ENCODE data around the gene SUN3.

SUN3 gene

DNA sequence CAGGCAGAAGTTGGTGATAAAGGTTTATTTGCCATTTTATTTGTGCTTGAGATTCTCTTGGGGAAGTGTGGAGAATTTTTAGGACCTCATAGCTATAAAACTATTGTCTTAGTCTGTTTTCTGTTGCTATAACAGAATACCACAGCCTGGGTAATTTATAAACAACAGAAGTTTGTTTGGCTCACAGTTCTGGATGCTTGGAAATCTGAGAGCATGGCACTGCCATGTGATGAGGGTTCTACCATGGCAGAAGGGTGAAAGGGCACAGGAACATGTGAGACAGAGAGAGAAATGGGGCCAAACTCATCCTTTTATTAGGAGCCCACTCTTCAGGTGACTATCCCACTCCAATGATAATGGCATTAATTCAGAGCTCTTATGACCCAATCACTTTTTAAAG, 12.3 kb downstream of the SUN3 start:
- TF ChIP-seq, protein P1, sequence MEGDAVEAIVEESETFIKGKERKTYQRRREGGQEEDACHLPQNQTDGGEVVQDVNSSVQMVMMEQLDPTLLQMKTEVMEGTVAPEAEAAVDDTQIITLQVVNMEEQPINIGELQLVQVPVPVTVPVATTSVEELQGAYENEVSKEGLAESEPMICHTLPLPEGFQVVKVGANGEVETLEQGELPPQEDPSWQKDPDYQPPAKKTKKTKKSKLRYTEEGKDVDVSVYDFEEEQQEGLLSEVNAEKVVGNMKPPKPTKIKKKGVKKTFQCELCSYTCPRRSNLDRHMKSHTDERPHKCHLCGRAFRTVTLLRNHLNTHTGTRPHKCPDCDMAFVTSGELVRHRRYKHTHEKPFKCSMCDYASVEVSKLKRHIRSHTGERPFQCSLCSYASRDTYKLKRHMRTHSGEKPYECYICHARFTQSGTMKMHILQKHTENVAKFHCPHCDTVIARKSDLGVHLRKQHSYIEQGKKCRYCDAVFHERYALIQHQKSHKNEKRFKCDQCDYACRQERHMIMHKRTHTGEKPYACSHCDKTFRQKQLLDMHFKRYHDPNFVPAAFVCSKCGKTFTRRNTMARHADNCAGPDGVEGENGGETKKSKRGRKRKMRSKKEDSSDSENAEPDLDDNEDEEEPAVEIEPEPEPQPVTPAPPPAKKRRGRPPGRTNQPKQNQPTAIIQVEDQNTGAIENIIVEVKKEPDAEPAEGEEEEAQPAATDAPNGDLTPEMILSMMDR (IDR thresholded peaks at IDR 0.05; ENCODE audit: low read depth, low read length) = no peak
- no peak overlapping the region for H3K4me3 ChIP-seq (ENCODE audit: low read depth, low read length)
- in situ Hi-C loops (cut with HindIII; ENCODE audit: low sequenced_read_pairs) = no loop called here
- no peak for DNase-seq (ENCODE audit: low read depth, low spot score)

DNA sequence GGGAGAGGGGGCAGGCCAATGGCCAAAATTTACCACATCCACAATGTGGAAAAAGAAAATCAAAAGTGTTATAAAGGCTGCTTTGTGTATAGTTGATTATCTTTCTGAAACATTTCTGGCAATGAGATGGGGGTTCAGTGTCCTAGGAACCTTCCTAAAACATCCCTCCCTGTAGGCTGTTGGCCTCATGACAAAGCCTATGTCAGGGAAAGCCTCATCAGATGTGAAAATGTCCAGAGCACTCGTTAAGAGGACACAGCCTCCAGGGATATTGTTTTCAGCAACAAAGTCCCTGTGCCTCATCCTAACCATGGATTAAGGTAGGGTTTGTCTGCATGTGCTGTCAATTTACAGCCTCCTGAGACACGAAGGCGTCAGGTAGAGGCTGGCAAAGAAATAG, 17.0 kb downstream of the SUN3 start:
- H3K4me3 ChIP-seq (ENCODE audit: low read depth, low read length) = no peak overlapping the region
- no peak for DNase-seq (ENCODE audit: low read depth, low spot score)
- TF ChIP-seq, protein P1 (IDR thresholded peaks at IDR 0.05; ENCODE audit: low read depth, low read length) = no peak
- in situ Hi-C loops (cut with HindIII; ENCODE audit: low sequenced_read_pairs) = no loop called here

DNA sequence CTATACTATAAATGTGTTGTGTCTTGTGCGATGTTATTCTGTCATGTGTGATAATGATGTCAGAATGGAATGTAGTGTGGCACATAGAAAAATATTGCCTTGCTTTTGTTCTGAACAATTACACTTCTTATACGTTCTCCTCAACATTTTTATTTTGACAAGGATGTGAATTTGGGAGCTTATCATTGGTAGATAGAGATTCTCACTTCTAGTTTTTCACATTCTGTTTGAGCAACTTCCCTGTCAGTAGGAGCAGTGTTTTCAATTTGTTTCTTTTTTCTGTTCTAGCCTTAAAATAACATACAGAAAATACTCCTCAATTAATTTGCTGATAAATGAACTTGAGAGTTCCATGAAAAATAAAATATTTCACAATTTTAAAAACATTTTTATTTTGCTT, 17.6 kb downstream of the SUN3 start:
- no peak overlapping the region for H3K4me3 ChIP-seq (ENCODE audit: low read depth, low read length)
- no peak for DNase-seq (ENCODE audit: low read depth, low spot score)
- in situ Hi-C loops (cut with HindIII; ENCODE audit: low sequenced_read_pairs) = no loop called here
- TF ChIP-seq, protein P1 (IDR thresholded peaks at IDR 0.05; ENCODE audit: low read depth, low read length) = no peak

DNA sequence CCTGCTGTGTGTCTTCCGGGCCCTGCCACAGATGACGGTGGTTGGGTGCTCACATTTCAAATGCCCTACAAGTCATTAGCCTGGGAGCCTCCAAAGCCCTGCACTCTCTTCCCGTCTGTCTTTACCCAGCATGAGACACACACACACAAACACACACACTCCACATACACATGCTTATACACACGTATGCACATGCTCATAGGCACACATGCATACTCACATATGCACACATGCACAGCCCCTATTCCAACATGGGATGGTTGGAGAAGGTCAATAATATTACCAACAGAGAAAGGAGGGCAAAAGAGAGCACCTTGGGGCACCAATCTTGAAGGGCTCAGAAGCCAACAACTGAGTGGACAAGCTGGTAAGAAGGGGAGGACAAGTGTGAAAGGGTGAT, 19.0 kb downstream of the SUN3 start:
- no peak for DNase-seq (ENCODE audit: low read depth, low spot score)
- TF ChIP-seq, protein P1 (IDR thresholded peaks at IDR 0.05; ENCODE audit: low read depth, low read length) = no peak
- in situ Hi-C loops (cut with HindIII; ENCODE audit: low sequenced_read_pairs) = no loop called here
- no peak overlapping the region for H3K4me3 ChIP-seq (ENCODE audit: low read depth, low read length)

DNA sequence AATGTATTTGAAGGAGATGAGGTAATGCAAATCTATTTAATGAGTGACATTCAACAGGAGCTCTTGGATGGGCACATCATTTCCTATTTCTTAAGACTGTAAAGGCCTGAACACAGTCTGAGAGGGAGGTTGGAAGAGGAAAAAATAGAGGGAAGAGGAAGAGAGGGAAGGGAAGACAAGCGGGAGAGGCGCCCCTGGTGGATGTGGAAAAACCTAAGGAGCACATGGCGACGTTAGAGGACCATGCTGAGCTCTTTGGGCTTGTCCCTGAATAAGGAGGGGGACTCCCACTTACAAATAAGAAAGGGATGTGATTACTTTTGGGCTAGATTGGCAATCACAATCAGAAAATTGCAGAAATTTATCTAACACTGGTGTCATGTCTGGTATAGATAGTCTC, 19.6 kb downstream of the SUN3 start:
- TF ChIP-seq, protein P1 (IDR thresholded peaks at IDR 0.05; ENCODE audit: low read depth, low read length) = no peak
- H3K4me3 ChIP-seq (ENCODE audit: low read depth, low read length) = no peak overlapping the region
- no peak for DNase-seq (ENCODE audit: low read depth, low spot score)
- in situ Hi-C loops (cut with HindIII; ENCODE audit: low sequenced_read_pairs) = no loop called here

DNA sequence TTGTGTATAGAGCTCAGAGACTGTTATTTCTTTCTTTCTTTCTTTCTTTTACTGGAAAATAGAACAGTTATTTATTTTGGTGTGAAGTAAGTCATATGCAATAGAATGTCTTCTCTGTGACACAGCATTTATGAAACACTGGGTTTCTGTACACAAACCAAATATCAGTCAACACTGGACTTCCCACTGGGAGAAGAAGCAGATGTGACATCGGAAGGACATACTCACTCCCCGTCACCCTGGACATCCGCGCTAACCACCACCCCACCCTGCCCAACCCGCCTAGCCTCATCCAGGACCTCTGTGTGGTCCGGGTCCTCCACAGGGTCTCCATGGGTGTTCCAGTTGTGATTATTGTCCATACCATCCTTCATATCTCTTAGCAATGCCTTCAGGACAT, 22.0 kb downstream of the SUN3 start:
- H3K4me3 ChIP-seq (ENCODE audit: low read depth, low read length) = no peak overlapping the region
- DNase-seq (ENCODE audit: low read depth, low spot score) = no peak
- TF ChIP-seq, protein P1 (IDR thresholded peaks at IDR 0.05; ENCODE audit: low read depth, low read length) = no peak
- in situ Hi-C loops (cut with HindIII; ENCODE audit: low sequenced_read_pairs) = no loop called here

DNA sequence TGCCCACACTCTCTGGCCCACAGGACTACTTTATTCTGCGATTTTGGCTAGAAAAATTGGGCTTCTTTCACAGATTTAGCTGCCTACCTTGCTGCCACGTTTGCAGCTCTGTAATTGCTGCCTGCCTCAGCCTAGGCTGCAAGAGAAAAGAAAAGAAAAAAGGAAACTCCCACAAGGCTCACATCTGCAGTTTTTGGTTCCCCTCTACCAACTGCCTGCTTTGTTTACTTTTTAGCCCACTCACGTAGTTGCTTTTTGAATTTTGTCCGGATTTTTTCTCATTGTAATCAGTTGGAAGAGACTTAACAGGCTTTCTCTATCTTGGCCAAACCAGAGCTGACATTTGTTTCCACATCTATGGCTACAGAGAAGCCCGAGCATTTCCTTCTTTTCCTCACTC, 24.3 kb downstream of the SUN3 start:
- no peak for DNase-seq (ENCODE audit: low read depth, low spot score)
- TF ChIP-seq, protein P1 (IDR thresholded peaks at IDR 0.05; ENCODE audit: low read depth, low read length) = no peak
- no peak overlapping the region for H3K4me3 ChIP-seq (ENCODE audit: low read depth, low read length)
- in situ Hi-C loops (cut with HindIII; ENCODE audit: low sequenced_read_pairs) = no loop called here
